ENCODE results near the gene CD79B.
A peak's percentile ranks its signal among the peaks of the same experiment; 100 is the strongest.
"Not testable (repeated sequence)": the region's sequence is repeated elsewhere in the genome, so short reads cannot be mapped to it uniquely, and the experiment has no call there.

CD79B gene

DNA sequence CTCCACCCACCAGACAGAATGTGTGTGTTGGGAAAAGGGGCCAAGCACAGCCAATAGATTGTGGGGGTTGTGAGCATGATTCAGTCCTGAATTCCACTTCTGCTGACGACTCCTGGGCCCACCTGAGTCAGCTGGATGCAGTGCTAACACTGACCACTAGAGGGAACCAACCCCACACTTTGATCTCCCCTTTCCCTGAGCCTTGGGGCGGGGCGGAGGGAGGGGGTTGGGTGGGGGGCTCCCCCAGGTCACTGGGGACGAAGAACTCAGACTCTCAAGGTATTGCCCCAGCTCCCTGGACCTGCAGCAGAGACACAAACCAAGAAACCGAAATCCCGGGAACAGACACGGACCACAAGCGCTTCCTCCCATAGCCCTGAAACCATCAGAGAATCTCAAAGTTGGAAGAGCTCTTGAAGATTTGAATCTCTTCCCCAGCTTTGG is 20.5 kb downstream of the CD79B start:
- peak in 7 of 58 donors; percentile 6 to 42 (median 15) for DNase-seq

DNA sequence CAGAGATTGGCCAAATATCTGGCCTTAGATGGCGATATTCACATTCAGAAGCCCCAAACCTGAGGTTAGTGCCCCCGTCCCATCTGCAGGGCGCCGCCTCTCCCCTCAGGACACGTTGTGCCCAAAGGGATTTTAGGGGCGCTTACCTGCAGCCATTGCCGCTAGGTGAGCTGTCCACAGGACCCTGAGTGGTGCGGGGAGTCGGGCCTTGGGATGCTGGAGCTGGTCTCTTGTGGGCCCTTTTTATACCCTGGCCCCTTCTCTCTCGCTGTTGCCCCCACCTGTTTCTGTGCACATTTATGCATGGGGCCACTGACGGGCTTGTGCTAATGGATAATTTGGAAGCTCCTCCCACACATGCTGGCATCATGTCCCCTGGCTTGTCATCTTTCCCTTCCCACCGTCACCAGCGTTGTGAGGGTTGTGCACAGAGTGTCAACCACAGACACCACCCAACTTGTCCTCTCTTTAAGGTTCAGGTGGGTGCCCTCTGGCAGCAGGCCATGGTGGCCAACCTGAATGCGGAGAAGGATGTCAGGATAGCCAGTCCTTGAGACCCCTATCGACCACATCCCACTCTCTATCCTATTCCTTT is 21.0 kb downstream of the CD79B start, which contains the start of gene CSHL1:
Gene CSHL1, minus strand, starts transcription at position 218 of the 595 bp plus-strand sequence. Its CDS starts 62 bp downstream, at position 156.
- no peak for DNase-seq

DNA sequence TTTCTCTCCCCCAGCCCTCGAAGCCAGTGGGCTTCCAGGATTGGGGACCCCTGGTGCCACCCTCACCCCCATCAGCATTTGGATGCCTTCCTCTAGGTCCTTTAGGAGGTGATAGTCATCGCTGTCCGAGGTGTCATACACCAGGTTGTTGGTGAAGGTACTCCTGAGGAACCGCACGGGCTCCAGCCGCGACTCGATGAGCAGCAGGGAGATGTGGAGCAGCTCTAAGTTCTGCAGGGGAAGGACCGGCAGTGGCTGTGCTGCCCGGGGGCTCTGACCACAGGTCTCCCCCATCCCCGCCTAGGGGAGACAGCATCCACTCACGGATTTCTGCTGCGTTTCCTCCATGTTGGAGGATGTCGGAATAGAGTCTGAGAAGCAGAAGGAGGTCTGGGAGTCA is 22.0 kb downstream of the CD79B start:
- DNase-seq, result no peak

DNA sequence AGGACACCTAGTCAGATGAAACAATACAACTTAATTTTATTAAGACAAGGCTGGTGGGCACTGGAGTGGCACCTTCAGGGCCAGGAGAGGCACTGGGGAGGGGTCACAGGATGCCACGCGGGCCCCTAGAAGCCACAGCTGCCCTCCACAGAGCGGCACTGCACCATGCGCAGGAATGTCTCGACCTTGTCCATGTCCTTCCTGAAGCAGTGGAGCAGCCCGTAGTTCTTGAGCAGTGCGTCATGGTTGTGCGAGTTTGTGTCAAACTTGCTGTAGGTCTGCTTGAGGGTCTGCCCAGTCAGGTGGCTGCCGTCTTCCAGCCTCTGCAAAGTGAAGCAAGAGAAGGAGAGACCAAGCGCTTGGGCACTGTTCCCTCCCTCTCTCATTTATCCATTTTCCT is 22.5 kb downstream of the CD79B start:
- not testable (repeated sequence) for DNase-seq

DNA sequence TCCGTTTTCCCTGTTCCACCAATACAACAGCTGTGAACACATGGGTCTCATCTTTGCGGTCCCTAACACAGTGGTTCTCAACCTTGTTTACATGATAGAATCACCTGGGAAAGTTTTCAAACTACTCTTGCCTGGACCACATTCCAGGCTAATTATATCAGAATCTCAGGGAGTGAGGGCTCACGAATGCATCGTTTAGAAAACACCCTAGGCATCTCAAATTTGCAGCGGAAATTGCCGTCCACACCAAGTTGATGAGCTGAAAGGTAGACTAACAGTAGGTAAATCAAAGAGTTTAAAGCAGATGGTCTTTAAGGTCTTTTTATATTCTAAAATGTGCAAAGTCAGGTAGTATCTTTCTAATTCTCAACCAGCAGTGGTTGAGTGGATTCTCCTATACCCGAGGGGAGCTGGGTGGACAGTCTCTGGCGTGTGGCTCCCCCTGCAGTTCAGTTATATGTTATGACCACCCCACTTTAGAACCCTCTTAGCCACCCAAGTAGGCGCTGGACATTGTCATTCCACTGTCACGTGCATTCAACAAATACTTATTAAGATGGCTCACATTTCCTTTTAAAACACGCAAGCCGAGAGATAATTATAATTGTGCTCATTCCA is 24.9 kb downstream of the CD79B start:
- not testable (repeated sequence) for DNase-seq

DNA sequence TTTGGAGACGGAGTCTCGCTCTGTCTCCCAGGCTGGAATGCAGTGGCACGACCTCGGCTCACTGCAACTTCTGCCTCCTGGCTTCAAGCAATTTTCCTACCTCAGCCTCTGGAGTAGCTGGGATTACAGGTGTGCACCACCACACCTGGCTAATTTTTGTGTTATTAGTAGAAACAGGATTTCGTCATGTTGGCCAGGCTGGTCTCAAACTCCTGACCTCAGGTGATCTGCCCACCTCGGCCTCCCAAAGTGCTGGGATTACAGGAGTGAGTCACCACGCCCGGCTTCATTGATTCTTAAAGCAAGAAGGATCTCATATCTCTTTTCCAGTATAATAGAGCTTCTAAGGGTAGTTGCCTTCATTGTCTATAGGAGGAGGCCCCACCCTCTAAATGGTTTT is 27.3 kb downstream of the CD79B start:
- DNase-seq, result not testable (repeated sequence)

DNA sequence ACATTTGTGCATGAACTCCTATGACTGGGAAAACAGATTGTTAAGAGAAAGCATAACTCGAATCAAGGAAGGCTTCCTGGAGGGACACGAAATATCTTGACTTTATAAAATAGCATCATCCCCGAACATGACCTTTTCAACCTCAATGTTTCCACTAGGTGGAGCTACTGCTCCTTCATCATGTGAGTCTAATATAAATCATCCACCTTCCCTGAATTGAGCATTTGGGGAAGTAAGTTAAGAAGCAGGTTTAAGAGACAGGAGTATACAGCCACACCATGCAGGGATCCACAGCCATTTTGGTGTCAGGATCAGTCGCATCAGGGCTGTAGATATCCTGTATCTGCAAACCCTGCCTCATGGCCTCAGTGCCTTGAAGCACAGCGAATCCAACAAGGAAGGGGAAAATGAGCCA is 28.3 kb downstream of the CD79B start:
- peak in 1 of 58 donors; percentile 2 for DNase-seq

DNA sequence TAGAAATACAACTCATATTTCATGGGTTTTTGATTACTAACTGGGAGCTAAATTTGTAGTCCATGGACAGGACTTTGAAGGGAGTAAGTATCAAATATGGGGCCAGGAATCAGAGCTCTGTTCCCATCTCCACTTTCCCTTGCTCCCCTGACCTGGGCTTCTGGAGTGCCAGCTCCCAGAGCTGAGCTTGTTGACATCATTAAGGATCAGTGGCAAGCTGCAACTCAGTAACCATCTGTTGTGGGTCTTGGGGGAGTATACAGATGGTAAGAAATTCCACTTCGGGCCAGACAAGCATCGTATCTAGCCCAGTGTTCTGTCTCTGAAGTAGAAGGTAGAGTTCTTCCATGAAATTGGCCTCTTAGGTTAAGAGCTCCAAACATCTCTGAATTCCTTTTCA is 30.2 kb downstream of the CD79B start:
- DNase-seq, result not testable (repeated sequence)

DNA sequence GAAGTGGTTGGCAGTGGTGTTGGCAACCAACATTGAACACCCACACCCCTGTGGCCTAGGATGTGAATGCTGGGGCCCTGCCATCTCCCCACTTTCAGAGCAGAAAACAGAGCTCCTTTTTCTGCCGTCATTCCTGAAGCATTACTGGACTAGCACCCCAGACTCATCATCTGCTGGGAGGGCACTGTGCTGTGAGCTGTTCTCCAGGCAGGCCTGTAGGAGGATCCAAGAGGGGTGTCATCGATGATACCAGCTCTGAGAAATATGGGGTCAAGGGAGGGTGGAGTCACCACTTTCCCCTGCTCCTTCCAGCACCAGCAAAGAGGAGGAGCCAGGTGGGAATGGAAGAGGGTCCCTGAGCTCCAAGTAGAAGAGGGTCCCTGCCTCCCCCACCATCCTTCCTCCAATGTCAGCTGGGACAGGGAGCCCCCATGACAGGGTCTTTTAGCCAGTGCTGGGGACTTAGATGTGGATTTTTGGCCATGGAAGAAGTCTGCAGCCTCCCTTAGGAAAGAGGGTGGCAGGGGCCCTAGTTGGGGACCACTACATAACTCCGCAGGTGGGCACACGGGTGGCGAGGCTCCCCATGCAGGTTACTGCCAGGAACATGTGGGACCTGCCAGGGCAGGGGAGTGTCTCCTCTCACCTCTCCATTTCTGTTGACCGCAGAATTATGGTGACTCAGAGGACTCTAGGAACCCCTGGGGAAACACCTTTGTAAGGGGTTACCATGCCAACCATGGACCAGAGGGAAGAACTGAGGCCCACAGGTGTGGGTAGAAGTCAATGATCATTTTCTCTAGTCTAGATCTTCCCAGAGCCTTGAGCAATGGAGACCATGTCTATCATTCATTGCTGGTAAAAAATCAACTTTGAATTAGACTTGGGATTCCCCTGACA is 33.0 kb downstream of the CD79B start:
- not testable (repeated sequence) for DNase-seq

DNA sequence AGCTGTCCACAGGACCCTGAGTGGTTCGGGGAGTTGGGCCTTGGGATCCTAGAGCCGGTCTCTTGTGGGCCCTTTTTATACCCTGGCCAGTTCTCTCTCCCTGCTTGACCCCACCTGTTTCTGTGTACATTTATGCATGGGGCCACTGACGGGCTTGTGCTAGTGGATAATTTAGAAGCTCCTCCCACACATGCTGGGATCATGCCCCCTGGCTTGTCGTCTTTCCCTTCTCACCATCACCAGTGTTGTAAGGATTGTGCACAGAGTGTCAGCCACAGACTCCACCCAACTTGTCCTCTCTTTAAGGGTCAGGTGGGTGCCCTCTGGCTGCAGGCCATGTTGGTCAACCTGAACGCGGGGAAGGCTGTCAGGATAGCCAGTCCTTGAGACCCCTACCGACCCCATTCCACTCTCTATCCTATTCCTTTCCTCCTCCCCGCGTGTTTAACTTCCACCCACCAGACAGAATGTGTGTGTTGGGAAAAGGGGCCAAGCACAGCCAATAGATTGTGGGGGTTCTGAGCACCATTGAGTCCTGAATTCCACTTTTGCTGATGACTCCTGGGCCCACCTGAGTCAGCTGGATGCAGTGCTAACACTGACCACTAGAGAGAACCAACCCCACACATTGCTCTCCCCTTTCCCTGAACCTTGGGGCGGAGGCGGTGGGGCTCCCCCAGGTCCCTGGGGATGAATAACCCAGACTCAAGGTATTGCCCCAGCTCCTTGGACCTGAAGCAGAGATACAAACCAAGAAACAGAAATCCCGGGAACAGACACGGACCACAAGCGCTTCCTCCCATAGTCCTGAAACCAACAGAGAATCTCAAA is 35.4 kb downstream of the CD79B start, which contains the start of gene CSH1:
Gene CSH1, minus strand, starts transcription at position 51 of the 831 bp plus-strand sequence. CDS start 63 bp downstream, outside the sequence.
- DNase-seq, result not testable (repeated sequence)

DNA sequence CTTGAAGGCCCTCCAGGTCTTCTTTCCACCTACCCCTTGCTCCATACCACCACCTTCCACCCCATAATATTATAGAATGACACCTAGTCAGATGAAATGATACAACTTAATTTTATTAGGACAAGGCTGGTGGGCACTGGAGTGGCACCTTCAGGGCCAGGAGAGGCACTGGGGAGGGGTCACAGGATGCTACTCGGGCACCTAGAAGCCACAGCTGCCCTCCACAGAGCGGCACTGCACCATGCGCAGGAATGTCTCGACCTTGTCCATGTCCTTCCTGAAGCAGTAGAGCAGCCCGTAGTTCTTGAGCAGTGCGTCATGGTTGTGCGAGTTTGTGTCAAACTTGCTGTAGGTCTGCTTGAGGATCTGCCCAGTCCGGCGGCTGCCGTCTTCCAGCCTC is 37.3 kb downstream of the CD79B start:
- not testable (repeated sequence) for DNase-seq

DNA sequence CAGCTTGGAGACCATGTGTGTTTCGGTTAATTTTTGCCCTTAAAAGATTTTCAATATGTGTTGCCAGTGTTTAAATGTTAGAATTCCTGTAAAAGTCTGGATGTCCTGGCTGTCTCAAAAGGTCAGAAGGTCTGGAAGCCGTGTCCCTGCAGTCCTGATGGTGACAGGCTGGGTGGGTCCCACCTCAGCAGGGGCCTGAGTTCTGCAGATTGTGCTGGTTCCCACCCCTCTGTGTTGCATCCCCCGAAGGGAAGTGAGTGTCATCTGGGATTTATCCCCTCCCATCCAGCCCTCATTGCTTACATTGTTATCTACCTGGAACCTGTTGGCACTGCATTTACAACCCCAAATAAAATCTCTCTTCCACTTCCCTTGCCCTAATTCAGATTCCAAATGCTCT is 38.1 kb downstream of the CD79B start:
- not testable (repeated sequence) for DNase-seq

DNA sequence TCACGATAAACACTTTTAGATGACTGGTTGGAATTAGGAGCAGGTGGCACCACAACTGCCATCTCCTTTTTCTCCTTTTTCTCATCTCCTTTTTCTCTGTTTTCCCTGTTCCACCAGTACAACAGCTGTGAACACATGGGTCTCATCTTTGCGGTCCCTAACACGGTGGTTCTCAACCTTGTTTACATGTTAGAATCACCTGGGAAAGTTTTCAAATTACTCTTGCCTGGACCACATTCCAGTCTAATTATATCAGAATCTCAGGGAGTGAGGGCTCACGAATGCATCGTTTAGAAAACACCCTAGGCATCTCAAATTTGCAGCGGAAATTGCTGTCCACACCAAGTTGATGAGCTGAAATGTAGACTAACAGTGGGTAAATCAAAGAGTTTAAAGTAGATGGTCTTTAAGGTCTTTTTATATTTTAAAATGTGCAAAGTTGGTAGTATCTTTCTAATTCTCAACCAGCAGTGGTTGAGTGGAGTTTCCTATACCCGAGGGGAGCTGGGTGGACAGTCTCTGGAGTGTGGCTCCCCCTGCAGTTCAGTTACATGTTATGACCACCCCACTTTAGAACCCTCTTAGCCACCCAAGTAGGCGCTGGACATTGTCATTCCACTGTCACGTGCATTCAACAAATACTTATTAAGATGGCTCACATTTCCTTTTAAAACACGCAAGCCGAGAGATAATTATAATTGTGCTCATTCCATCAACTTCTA is 39.7 kb downstream of the CD79B start:
- not testable (repeated sequence) for DNase-seq

DNA sequence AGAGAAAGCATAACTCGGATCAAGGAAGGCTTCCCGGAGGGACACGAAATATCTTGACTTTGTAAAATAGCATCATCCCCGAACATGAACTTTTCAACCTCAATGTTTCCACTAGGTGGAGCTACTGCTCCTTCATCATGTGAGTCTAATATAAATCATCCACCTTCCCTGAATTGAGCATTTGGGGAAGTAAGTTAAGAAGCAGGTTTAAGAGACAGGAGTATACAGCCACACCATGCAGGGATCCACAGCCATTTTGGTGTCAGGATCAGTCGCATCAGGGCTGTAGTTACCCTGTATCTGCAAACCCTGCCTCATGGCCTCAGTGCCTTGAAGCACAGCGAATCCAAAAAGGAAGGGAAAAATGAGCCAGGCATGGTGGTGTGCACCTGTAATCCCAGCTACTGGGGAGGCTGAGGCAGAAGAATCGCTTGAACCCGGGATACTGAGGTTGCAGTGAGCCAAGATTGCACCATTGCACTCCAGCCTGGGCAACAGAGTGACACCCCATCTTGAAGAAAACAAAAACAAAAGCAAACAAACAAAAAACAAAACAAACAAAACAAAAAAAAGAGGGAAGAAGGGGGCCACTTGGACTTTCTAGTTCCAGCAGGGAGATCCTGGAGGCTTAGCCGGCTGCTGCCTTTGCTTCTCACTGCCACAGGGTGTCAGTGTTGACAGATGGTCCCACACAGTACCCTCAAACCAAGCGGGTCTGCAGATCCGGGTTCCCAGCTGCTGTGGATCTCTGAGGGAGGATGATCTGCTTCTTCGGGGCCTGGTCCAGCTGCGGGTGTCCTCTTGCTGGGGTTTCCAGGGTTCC is 42.9 kb downstream of the CD79B start:
- DNase-seq, result peak in 15 of 58 donors; percentile 1 to 31 (median 9)

DNA sequence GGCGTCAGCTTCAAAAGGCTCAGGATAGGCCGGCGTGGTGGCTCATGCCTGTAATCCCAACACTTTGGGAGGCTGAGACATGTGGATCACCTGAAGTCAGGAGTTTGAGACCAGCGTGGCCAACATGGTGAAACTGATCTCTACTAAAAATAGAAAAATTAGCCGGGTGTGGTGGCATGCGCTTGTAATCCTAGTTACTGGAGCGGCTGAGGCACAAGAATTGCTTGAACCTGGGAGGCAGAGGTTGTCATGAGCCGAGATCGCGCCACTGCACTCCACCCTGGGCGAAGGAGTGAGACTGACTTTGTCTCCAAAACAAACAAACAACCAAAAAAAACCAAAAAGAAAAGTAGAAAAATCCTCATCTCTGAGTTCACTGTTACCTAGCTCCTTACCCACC is 47.0 kb downstream of the CD79B start:
- DNase-seq, result not testable (repeated sequence)

DNA sequence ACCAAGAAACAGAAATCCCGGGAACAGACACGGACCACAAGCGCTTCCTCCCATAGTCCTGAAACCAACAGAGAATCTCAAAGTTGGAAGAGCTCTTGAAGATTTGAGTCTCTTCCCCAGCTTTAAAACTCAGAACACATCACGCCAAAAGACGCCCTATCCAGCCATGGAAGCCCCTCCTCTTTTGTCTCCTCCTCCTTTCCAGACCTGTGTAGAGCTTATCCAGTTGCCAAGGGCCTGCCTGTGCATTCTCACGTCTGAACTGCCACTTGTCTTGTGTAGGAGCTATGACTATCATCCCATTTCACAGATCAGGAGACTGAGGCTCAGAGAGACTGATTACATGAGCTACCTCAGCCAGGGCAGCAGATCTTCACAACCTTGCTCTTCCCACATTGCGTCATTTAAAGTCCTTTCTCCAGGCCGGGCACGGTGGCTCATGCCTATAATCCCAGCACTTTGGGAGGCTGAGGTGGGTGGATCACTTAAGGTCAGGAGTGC is 49.5 kb downstream of the CD79B start:
- DNase-seq, result not testable (repeated sequence)

DNA sequence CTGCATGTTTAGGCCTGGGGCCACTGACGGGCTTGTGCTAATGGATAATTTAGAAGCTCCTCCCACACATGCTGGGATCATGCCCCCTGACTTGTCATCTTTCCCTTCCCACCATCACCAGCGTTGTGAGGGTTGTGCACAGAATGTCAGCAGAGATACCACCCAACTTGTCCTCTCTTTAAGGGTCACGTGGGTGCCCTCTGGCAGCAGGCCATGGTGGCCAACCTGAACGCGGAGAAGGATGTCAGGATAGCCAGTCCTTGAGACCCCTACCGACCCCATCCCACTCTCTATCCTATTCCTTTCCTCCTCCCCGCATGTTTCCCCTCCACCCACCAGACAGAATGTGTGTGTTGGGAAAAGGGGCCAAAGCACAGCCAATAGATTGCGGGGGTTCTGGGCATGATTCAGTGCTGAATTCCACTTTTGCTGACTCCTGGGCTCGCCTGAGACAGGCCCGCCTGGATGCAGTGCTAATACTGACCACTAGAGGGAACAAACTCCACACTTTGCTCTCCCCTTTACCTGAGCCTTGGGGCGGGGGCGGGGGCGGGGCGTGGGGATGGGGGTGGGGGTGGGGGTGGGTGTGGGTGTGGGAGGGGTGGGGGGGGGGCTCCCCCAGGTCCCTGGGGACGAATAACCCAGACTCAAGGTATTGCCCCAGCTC is 50.1 kb downstream of the CD79B start, which contains the start of gene GH2:
Gene GH2, minus strand, starts transcription at position 10 of the 667 bp plus-strand sequence. CDS start 143 bp downstream, outside the sequence.
- peak in 4 of 58 donors; percentile 2 to 11 (median 8) for DNase-seq

DNA sequence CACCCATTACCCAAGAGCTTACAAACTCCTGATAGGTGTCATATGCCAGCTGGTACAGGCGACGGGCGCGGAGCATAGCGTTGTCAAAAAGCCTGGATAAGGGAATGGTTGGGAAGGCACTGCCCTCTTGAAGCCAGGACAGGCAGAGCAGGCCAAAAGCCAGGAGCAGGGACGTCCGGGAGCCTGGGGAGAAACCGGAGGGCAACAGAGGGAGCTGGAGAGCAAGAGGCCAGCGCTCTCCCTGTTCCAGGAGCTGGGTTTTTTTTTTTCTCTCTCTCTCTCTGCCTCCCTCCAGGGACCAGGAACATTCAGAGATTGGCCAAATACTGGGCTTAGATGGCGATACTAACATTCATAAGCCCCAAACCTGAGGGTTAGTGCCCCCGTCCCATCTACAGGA is 50.8 kb downstream of the CD79B start:
- DNase-seq, result not testable (repeated sequence)

All from anterior cingulate cortex (tissue), 58 donors.